SK-N-SH (cell line): ENCODE data around the gene LRRC8E.

Experiments
- CHD2 ChIP-seq: fragments of 150-350 bp; IDR thresholded peaks from 2 replicates; pipeline ENCODE4 v1.6.1; 2018; ENCODE audit warnings: low read length; ENCODE audit not compliant: partially characterized antibody
- CTCF ChIP-seq: fragments of 200-600 bp; sonication (generic); IDR thresholded peaks from 2 replicates; pipeline ENCODE4 v1.6.1; 2017; ENCODE audit warnings: antibody characterized with exemption, mild to moderate bottlenecking, moderate library complexity
- EZH2phosphoT487 ChIP-seq: fragments of 200-600 bp; sonication (generic); IDR thresholded peaks from 2 replicates; pipeline ENCODE4 v1.6.1; 2017; ENCODE audit warnings: low read depth, mixed run types, mild to moderate bottlenecking, antibody characterized with exemption, moderate library complexity, borderline replicate concordance
- FOXJ3 ChIP-seq: sonication (generic); formaldehyde crosslinking; IDR thresholded peaks from 2 replicates; pipeline ENCODE4 v1.5.1; 2020; ENCODE audit warnings: mild to moderate bottlenecking, missing genetic modification reagents
- NFIC ChIP-seq: IDR thresholded peaks from 2 replicates; pipeline ENCODE4 v1.4.0; 2012; ENCODE audit warnings: borderline replicate concordance
- NRF1 ChIP-seq: IDR thresholded peaks from 2 replicates; pipeline ENCODE4 v1.6.1; 2012; ENCODE audit warnings: low read depth, mild to moderate bottlenecking, low read length
- SMC3 ChIP-seq: IDR thresholded peaks from 2 replicates; pipeline ENCODE4 v1.6.1; 2012; ENCODE audit warnings: low read depth, low read length, improper control_type of control experiment
- TAF1 ChIP-seq: IDR thresholded peaks from 2 replicates; pipeline ENCODE4 v1.6.1; 2012; ENCODE audit warnings: low read depth, mild to moderate bottlenecking, low read length, moderate library complexity, borderline replicate concordance
- TEAD4 ChIP-seq: IDR thresholded peaks from 2 replicates; pipeline ENCODE4 v1.4.0; 2012; ENCODE audit warnings: mild to moderate bottlenecking, borderline replicate concordance; ENCODE audit not compliant: insufficient read depth
- YY1 ChIP-seq: IDR thresholded peaks from 2 replicates; pipeline ENCODE4 v1.4.0; 2012; ENCODE audit warnings: low read depth, mild to moderate bottlenecking

GRCh38 chr19:7907544-7907943 lies 19.2 kb downstream of the LRRC8E start:
- TF ChIP-seq CTCF (no peak), CHD2 (no peak), FOXJ3 (CRISPR knock-in tag) (no peak), NFIC (no peak), YY1 (no peak), EZH2phosphoT487 (no peak), NRF1 (no peak), SMC3 (no peak), TAF1 (no peak), TEAD4 (no peak)
